Dermis blood vessel endothelial cell (primary cell): ENCODE results near the gene IRGQ. TPM values are rescaled to one million over a fixed set of nuclear protein-coding genes. Genes with fewer than 3 reads are reported as not detected.
A peak's percentile ranks its signal among the peaks of the same experiment; 100 is the strongest.
"Not testable (repeated sequence)": the region's sequence is repeated elsewhere in the genome, so short reads cannot be mapped to it uniquely, and the experiment has no call there.

Experiments
- DNase-seq: peaks from one replicate; pipeline ENCODE4 v3.0.0; 2010
- total RNA-seq: library from RNA; depleted of rRNA; stranded (reverse); fragments of >200 nt; gene quantifications from 2 replicates; pipeline ENCODE4 v1.2.3, GENCODE V29; 2014

IRGQ gene
- total RNA-seq, 1 donor from 2014 or later, result 27.2 TPM

- no peak for DNase-seq
Measured at GRCh38 chr19:43569657-43570056, 26.3 kb downstream of the IRGQ start.

GRCh38 chr19:43564800-43565199 is 31.1 kb downstream of the IRGQ start:
- no peak for DNase-seq

- no peak for DNase-seq
Measured at GRCh38 chr19:43563816-43564457, 32.0 kb downstream of the IRGQ start.

- DNase-seq, result peak; percentile 83
Measured at GRCh38 chr19:43562698-43563241, 33.2 kb downstream of the IRGQ start.

- no peak for DNase-seq
Measured at GRCh38 chr19:43562226-43562697, 33.7 kb downstream of the IRGQ start.

GRCh38 chr19:43561139-43561970 is 34.6 kb downstream of the IRGQ start:
- DNase-seq, result no peak

GRCh38 chr19:43560687-43561086 is 35.2 kb downstream of the IRGQ start:
- DNase-seq, result no peak

- DNase-seq, result peak; percentile 87
Measured at GRCh38 chr19:43555185-43555770, 40.7 kb downstream of the IRGQ start.

- DNase-seq, result no peak
Measured at GRCh38 chr19:43554317-43554895, 41.5 kb downstream of the IRGQ start.

GRCh38 chr19:43553656-43554055 is 42.3 kb downstream of the IRGQ start:
- DNase-seq, result no peak

GRCh38 chr19:43552616-43553015 is 43.3 kb downstream of the IRGQ start:
- DNase-seq, result no peak

- DNase-seq, result no peak
Measured at GRCh38 chr19:43552198-43552450, 43.8 kb downstream of the IRGQ start.

GRCh38 chr19:43551399-43552197 is 44.3 kb downstream of the IRGQ start:
- no peak for DNase-seq

- DNase-seq, result no peak
Measured at GRCh38 chr19:43548706-43549105, 47.2 kb downstream of the IRGQ start.

- not testable (repeated sequence) for DNase-seq
Measured at GRCh38 chr19:43547926-43548325, 48.0 kb downstream of the IRGQ start.

- DNase-seq, result no peak
Measured at GRCh38 chr19:43546581-43546980, 49.4 kb downstream of the IRGQ start.

GRCh38 chr19:43545981-43546380 is 50.0 kb downstream of the IRGQ start:
- no peak for DNase-seq

GRCh38 chr19:43545276-43545675 is 50.7 kb downstream of the IRGQ start:
- DNase-seq, result no peak

- DNase-seq, result no peak
Measured at GRCh38 chr19:43544077-43544476, 51.9 kb downstream of the IRGQ start.

- no peak for DNase-seq
Measured at GRCh38 chr19:43541920-43542650, 53.8 kb downstream of the IRGQ start.

- no peak for DNase-seq
Measured at GRCh38 chr19:43540381-43540780, 55.6 kb downstream of the IRGQ start.

GRCh38 chr19:43538922-43539321 is 57.0 kb downstream of the IRGQ start:
- DNase-seq, result no peak
